Pancreas (tissue), 10 donors: ENCODE results near the gene OPCML. TPM values are rescaled to one million over a fixed set of nuclear protein-coding genes. Genes with fewer than 3 reads are reported as not detected.

Experiments
- ATAC-seq, 4 donors: fragments of 200-7000 bp; cut with Tn5 transposase; one replicate each; pipeline versions ENCODE4 v1.8.0 to v1.9.1; 2020; ENCODE audit warnings: mild to moderate bottlenecking in 4 of 4, moderate library complexity in 4 of 4
- DNase-seq, 6 donors: peaks; one replicate each; pipeline ENCODE4 v3.0.0-alpha.2; 2020
- FAIRE-seq: peaks from 2 replicates; lab custom pipeline; 2012; peaks lifted over from hg19 to GRCh38; lab: Jason Lieb, UNC
- H3K27ac ChIP-seq, 4 donors: fragments of 200-600 bp; sonication (generic); 1 replicate in 3 of 4; 2 replicates in 1 of 4; pipeline versions ENCODE4 v1.5.0 to v1.8.0; 2020
- H3K27me3 ChIP-seq, 4 donors: fragments of 200-600 bp; one replicate each; pipeline ENCODE4 v1.8.0; 2021
- H3K36me3 ChIP-seq, 3 donors: fragments of 200-600 bp; sonication (generic) in 1 of 3; one replicate each; pipeline versions ENCODE4 v1.5.0 to v1.8.0; 2020 to 2021
- H3K4me1 ChIP-seq, 3 donors: fragments of 200-600 bp; one replicate each; pipeline ENCODE4 v1.8.0; 2021
- H3K4me3 ChIP-seq, 4 donors: fragments of 200-600 bp; sonication (generic) in 2 of 4; one replicate each; pipeline versions ENCODE4 v1.5.0 to v1.8.0; 2020 to 2021
- H3K9me3 ChIP-seq, 4 donors: fragments of 200-600 bp; one replicate each; pipeline ENCODE4 v1.8.0; 2021
- WGBS, 2 donors: extraction: QIAGEN DNeasy Blood & Tissue Kit; methylation state at CpG; one replicate each; pipeline ENCODE4 v1.1.7; 2013; 5-methylcytosine and 5-hydroxymethylcytosine counted together
- intact Hi-C, 3 donors: fragments of 100-400 bp; cut with DNase I; formaldehyde crosslinking; loops; one replicate each; pipeline versions ENCODE4 v1.11.1 to v1.14.2; 2022
- polyA plus RNA-seq, 2 donors: library from polyadenylated mRNA; stranded (reverse); fragments of 200-250 nt; gene quantifications; one replicate each; pipeline ENCODE4 v1.2.3, GENCODE V29; 2013
- total RNA-seq, 6 donors: library from RNA; stranded (reverse); fragmentation: NEBNext Ultra II Directional in 4 of 6; extraction: Animal tissue kit (Norgen Biotek cat#: 25700) in 4 of 6; gene quantifications; one replicate each; pipeline versions ENCODE4 v1.2.1 to v1.2.4, GENCODE V29; 2021 to 2023
- TF ChIP-seq, protein P1 (sequence below), 4 donors: fragments of 200-600 bp; sonication (generic) in 3 of 4; IDR thresholded peaks; one replicate each; pipeline versions ENCODE4 v1.5.0 to v1.8.0; 2021; ENCODE audit warnings: antibody characterized with exemption in 4 of 4
- donor health status: healthy with polysubstance abuse.
- donor health status: DM: no; HTN: no; CAD: no; lungs with moderate emphysema.
- donor health status: DM: no; HTN: no; CAD: no.
- donor health status: control.
- donor health status: control.
- donor health status: Bipolar disorder and iron deficiency.
- donor health status: DM: yes; HTN: yes; CAD: no.
- donor health status: DM: no; HTN: no; CAD: no.
- donor health status: DM: no; HTN: no; CAD: no.
- donor health status: DM: yes; HTN: yes; CAD: no.

The OPCML gene
- total and polyA plus RNA-seq, 8 donors, result 0.05 to 0.31 (median 0.19) TPM

DNA sequence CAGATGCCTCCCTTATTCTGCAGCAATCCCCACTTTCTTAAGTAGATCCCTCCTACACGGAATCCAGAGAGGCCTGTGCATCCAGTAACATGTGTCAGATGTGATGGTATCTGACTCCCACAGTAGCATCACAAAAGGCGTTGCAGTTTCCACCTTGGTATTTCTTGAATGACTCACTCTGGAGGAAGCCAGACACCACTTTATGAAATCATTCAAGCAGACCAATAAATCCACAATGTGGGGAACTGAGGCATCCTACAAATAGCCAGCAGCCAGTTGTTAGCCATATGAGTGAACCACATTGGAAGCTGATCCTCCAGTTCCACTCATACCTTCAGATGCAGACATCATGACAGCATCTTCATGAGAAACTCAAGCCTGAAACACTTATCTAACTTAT lies 798.1 kb downstream of the OPCML start:
- 55 to 69% methylated on average over 2 of the region's 2 CpGs for whole genome bisulfite sequencing, 2 donors
- DNase-seq (no peak), FAIRE-seq (no peak), ATAC-seq (no peak)
- Histone ChIP-seq H3K4me3 (no peak overlapping the region), H3K4me1 (no peaks in the 10 kb centered on the region), H3K36me3 (no peaks in the 10 kb centered on the region), H3K27me3 (no peaks in the 10 kb centered on the region), H3K27ac (no peak overlapping the region), H3K9me3 (no peaks in the 10 kb centered on the region)
- intact Hi-C loops, result no loop called here
- TF ChIP-seq, protein P1, sequence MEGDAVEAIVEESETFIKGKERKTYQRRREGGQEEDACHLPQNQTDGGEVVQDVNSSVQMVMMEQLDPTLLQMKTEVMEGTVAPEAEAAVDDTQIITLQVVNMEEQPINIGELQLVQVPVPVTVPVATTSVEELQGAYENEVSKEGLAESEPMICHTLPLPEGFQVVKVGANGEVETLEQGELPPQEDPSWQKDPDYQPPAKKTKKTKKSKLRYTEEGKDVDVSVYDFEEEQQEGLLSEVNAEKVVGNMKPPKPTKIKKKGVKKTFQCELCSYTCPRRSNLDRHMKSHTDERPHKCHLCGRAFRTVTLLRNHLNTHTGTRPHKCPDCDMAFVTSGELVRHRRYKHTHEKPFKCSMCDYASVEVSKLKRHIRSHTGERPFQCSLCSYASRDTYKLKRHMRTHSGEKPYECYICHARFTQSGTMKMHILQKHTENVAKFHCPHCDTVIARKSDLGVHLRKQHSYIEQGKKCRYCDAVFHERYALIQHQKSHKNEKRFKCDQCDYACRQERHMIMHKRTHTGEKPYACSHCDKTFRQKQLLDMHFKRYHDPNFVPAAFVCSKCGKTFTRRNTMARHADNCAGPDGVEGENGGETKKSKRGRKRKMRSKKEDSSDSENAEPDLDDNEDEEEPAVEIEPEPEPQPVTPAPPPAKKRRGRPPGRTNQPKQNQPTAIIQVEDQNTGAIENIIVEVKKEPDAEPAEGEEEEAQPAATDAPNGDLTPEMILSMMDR (IDR thresholded peaks at IDR 0.05), result no peak

DNA sequence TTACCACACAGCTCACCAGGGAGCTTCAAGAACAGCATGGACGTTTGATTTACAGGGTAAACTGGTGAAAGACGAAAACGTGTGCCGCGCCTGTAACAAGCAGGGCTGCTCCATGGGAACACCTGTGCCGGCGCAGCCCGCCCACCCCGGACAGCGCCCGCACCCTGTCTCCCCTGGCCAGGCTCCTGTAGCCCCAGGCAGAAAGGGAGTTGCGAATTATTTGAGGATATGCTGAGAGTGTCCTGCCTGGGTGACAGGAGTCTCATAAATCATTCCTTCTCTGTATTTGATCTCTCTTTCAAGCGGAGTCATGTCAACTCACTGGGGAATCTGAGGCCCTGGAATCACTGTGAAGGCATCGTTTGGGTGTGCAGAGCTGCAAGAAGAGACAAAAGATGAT lies 804.3 kb downstream of the OPCML start:
- no peaks in the 10 kb centered on the region for H3K4me1 ChIP-seq
- TF ChIP-seq, protein P1 (IDR thresholded peaks at IDR 0.05), result no peak
- WGBS, 2 donors, result 71 to 81% methylated on average over 14 of the region's 14 CpGs
- FAIRE-seq (no peak), ATAC-seq (no peak), DNase-seq (no peak)
- intact Hi-C loops, result no loop called here
- no peak overlapping the region for H3K4me3 ChIP-seq
- no peaks in the 10 kb centered on the region for H3K9me3 ChIP-seq
- no peaks in the 10 kb centered on the region for H3K36me3 ChIP-seq
- no peaks in the 10 kb centered on the region for H3K27me3 ChIP-seq
- no peak overlapping the region for H3K27ac ChIP-seq

DNA sequence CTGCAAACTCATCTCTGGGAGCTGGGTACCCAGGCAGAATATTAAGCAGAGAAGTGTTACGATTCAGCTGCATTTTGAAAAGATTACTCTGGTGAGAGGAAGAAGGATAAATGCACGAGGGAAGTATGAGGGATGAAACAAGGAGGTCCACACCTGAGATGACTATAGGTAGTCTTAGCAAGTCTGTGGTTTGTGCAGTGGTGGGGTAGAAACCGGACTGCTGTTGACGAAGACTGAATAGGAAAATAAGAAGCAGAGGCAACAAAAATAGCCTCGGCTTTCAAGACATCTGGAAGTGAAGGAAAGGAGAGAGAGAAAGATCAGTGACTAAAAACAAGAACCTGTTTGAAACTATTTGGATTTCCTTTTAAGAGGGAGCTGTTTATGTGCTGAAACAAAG lies 810.8 kb downstream of the OPCML start:
- no peak for ATAC-seq
- WGBS, 2 donors, result 52 to 66% methylated on average over 5 of the region's 5 CpGs
- TF ChIP-seq, protein P1 (IDR thresholded peaks at IDR 0.05), result no peak
- Histone ChIP-seq H3K27me3 (no peaks in the 10 kb centered on the region), H3K9me3 (no peaks in the 10 kb centered on the region), H3K4me3 (no peak overlapping the region), H3K4me1 (no peaks in the 10 kb centered on the region), H3K27ac (no peak overlapping the region), H3K36me3 (no peaks in the 10 kb centered on the region)
- intact Hi-C loops, result no loop called here
- no peak for FAIRE-seq
- no peak for DNase-seq

DNA sequence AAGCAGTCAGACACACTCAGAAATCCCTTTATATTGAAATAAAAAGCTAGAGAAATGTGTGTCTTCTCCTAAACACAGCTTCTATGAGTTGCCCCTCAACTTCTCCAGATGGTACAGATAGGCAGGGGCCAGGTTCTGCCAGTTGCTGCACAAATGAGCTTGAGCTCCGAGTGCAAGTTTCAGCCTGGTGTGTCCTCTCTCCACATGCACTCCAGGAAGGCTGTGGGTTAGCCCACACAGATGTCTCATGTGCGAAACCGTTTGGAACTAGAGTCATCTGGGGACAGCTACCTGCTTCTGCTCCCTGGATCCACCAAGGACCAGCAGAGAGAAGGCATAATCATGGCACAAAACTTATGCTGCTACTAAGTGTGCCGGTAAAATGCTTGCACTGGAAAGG lies 812.6 kb downstream of the OPCML start:
- ATAC-seq, result no peak

More for the DNA sequence above, 812.6 kb downstream of the OPCML start:
- H3K9me3 ChIP-seq, result no peaks in the 10 kb centered on the region
- TF ChIP-seq, protein P1 (IDR thresholded peaks at IDR 0.05), result no peak
- no peaks in the 10 kb centered on the region for H3K36me3 ChIP-seq
- H3K27ac ChIP-seq, result no peak overlapping the region
- no peak overlapping the region for H3K4me3 ChIP-seq
- intact Hi-C loops, result no loop called here
- FAIRE-seq, result no peak
- no peak for DNase-seq
- H3K4me1 ChIP-seq, result no peaks in the 10 kb centered on the region
- WGBS, 2 donors, result 65 to 67% methylated on average over 4 of the region's 4 CpGs
- no peaks in the 10 kb centered on the region for H3K27me3 ChIP-seq
